ENCODE measurements around the gene PTAFR.

GRCh38 chr1:28155628-28156027 lies 20.9 kb downstream of the PTAFR start:
- TF ChIP-seq CTCF (optimal IDR thresholded peaks at IDR 0.05 in 1 of 3, IDR thresholded peaks at IDR 0.05 in 1 of 3, conservative IDR thresholded peaks at IDR 0.05 in 1 of 3; ENCODE audit: extremely low read depth in 1 of 3, insufficient read depth in 2 of 3, low read length in 3 of 3) (no peak), EZH2 (IDR thresholded peaks at IDR 0.05; ENCODE audit: low read length) (no peak)

Measured in keratinocyte (primary cell).